C1 segment of cervical spinal cord (tissue), 14 donors: ENCODE results near the gene ACTR5.

Experiments used
- DNase-seq, 14 donors: peaks; one replicate each; lab custom pipeline; 2025; lab: John Stamatoyannopoulos, UW

The ACTR5 gene

GRCh38 chr20:38728911-38729642, 19.2 kb upstream of the ACTR5 start:
- DNase-seq: no peak

GRCh38 chr20:38729767-38730166, 18.5 kb upstream of the ACTR5 start:
- DNase-seq: no peak

GRCh38 chr20:38730167-38730988, 17.9 kb upstream of the ACTR5 start:
- DNase-seq: no peak

- DNase-seq: peak in 11 of 14 donors; percentile 3 to 65 (median 17)
These were observed 17.1 kb upstream of the ACTR5 start for GRCh38 chr20:38730989-38731737.

GRCh38 chr20:38731738-38732113, 16.5 kb upstream of the ACTR5 start:
- DNase-seq: no peak

- no peak for DNase-seq
These were observed 15.3 kb upstream of the ACTR5 start for GRCh38 chr20:38732981-38733380.

GRCh38 chr20:38735172-38735571, 13.1 kb upstream of the ACTR5 start:
- no peak for DNase-seq

- no peak for DNase-seq
These were observed 10.4 kb upstream of the ACTR5 start for GRCh38 chr20:38737887-38738286.

GRCh38 chr20:38745757-38746156, 2.5 kb upstream of the ACTR5 start:
- DNase-seq: no peak

GRCh38 chr20:38747495-38748096, 664 bp upstream of the ACTR5 start:
- peak in 1 of 14 donors; percentile 19 for DNase-seq

GRCh38 chr20:38748861-38749149, 545 bp downstream of the ACTR5 start:
- peak in 1 of 14 donors; percentile 32 for DNase-seq

GRCh38 chr20:38751360-38751976, 3.2 kb downstream of the ACTR5 start:
- no peak for DNase-seq

GRCh38 chr20:38752029-38752428, 3.8 kb downstream of the ACTR5 start:
- no peak for DNase-seq

- no peak for DNase-seq
These were observed 6.7 kb downstream of the ACTR5 start for GRCh38 chr20:38754924-38755323.

GRCh38 chr20:38755324-38755910, 7.2 kb downstream of the ACTR5 start:
- DNase-seq: no peak

- DNase-seq: no peak
These were observed 9.0 kb downstream of the ACTR5 start for GRCh38 chr20:38757145-38757775.

- DNase-seq: peak in 1 of 14 donors; percentile 14
These were observed 10.8 kb downstream of the ACTR5 start for GRCh38 chr20:38759106-38759505.

- DNase-seq: no peak
These were observed 12.7 kb downstream of the ACTR5 start for GRCh38 chr20:38760978-38761377.

GRCh38 chr20:38762174-38762573, 13.9 kb downstream of the ACTR5 start:
- DNase-seq: no peak

GRCh38 chr20:38763616-38764015, 15.4 kb downstream of the ACTR5 start:
- no peak for DNase-seq
